Measurements from ENCODE around the gene GARIN5A. TPM values are rescaled to one million over a fixed set of nuclear protein-coding genes. Genes with fewer than 3 reads are reported as not detected.
A peak's percentile ranks its signal among the peaks of the same experiment; 100 is the strongest.

Gene GARIN5A
- total RNA-seq = 1 to 10 TPM in 1 of 2 donors, not detected in 1; 1.0 TPM

- peak within 1 kb of the TSS; percentile 79 to 92 for H3K4me3 ChIP-seq
- no peaks in the 10 kb centered on the region for H3K27me3 ChIP-seq
- ATAC-seq (peak; percentile 96), DNase-seq (peak; percentile 94 to 97 (median 95))
- H3K36me3 ChIP-seq (replicated peaks in 1 of 2; ENCODE audit: insufficient read depth in 1 of 2, low read depth in 2 of 2) = peaks cover 10 to 20% of the 10 kb centered on the region in 2 donors
- H3K4me1 ChIP-seq = peaks cover 21% of the 10 kb centered on the region
- intact Hi-C loops (cut with DNase I) = no loop called here
- H3K27ac ChIP-seq = peak within 1 kb of the TSS; percentile 67 to 90 (median 78)
- TF ChIP-seq CTCF (IDR thresholded peaks at IDR 0.05) (peak in 4 of 7 experiments; percentile 36 to 39 (median 37)), POLR2A (IDR thresholded peaks at IDR 0.05) (peak; percentile 56 to 89 (median 87))
- 1 to 2% methylated on average over 22 to 43 of the region's 58 CpGs for WGBS, 2 donors
- no peaks in the 10 kb centered on the region for H3K9me3 ChIP-seq
These were observed at the start of gene GARIN5A, which contains the start of gene EMC10 for GRCh38 chr19:50476224-50476906. TSS of gene GARIN5A (minus strand) at chr19:50476848. CDS start at chr19:50476388, 460 bp downstream. TSS of gene EMC10 (plus strand) at chr19:50476507. CDS start at chr19:50476545, 38 bp downstream.

GRCh38 chr19:50522881-50523280 lies 46.2 kb upstream of the GARIN5A start:
- Histone ChIP-seq H3K4me1 (no peaks in the 10 kb centered on the region), H3K4me3 (no peak overlapping the region), H3K27me3 (peaks cover 0 to 5% of the 10 kb centered on the region in 2 donors), H3K36me3 (replicated peaks in 1 of 2; ENCODE audit: insufficient read depth in 1 of 2, low read depth in 2 of 2) (no peaks in the 10 kb centered on the region), H3K9me3 (no peaks in the 10 kb centered on the region), H3K27ac (no peak overlapping the region)
- TF ChIP-seq CTCF (IDR thresholded peaks at IDR 0.05) (no peak), POLR2A (IDR thresholded peaks at IDR 0.05) (no peak)
- ATAC-seq (no peak), DNase-seq (no peak)
- intact Hi-C loops (cut with DNase I) = no loop called here
- WGBS, 2 donors = 65 to 66% methylated on average over 8 to 10 of the region's 10 CpGs

GRCh38 chr19:50520822-50521465 lies 44.3 kb upstream of the GARIN5A start:
- ATAC-seq (no peak), DNase-seq (no peak)
- no peaks in the 10 kb centered on the region for H3K4me1 ChIP-seq
- H3K4me3 ChIP-seq = no peak overlapping the region
- no peaks in the 10 kb centered on the region for H3K36me3 ChIP-seq (replicated peaks in 1 of 2; ENCODE audit: insufficient read depth in 1 of 2, low read depth in 2 of 2)
- H3K27ac ChIP-seq = no peak overlapping the region
- WGBS, 2 donors = 75 to 76% methylated on average over 17 of the region's 17 CpGs
- intact Hi-C loops (cut with DNase I) = no loop called here
- no peaks in the 10 kb centered on the region for H3K9me3 ChIP-seq
- TF ChIP-seq CTCF (IDR thresholded peaks at IDR 0.05) (no peak), POLR2A (IDR thresholded peaks at IDR 0.05) (no peak)
- H3K27me3 ChIP-seq = peaks cover 0 to 5% of the 10 kb centered on the region in 2 donors

GRCh38 chr19:50519006-50519575 lies 42.4 kb upstream of the GARIN5A start:
- Histone ChIP-seq H3K9me3 (no peaks in the 10 kb centered on the region), H3K27ac (no peak overlapping the region), H3K27me3 (peaks cover 0 to 5% of the 10 kb centered on the region in 2 donors), H3K4me3 (no peak overlapping the region), H3K36me3 (replicated peaks in 1 of 2; ENCODE audit: insufficient read depth in 1 of 2, low read depth in 2 of 2) (no peaks in the 10 kb centered on the region), H3K4me1 (no peaks in the 10 kb centered on the region)
- intact Hi-C loops (cut with DNase I) = loop anchor here (10.0 kb wide), 1 partner anchor 596 kb away; no protein-coding TSS in a partner anchor
- ATAC-seq (no peak), DNase-seq (no peak)
- TF ChIP-seq CTCF (IDR thresholded peaks at IDR 0.05) (no peak), POLR2A (IDR thresholded peaks at IDR 0.05) (no peak)
- WGBS, 2 donors = 87 to 88% methylated on average over 8 to 37 of the region's 40 CpGs
